ENCODE data around the gene ABCD2. TPM values are rescaled to one million over a fixed set of nuclear protein-coding genes. Genes with fewer than 3 reads are reported as not detected.
A peak's percentile ranks its signal among the peaks of the same experiment; 100 is the strongest.
"Not testable (repeated sequence)": the region's sequence is repeated elsewhere in the genome, so short reads cannot be mapped to it uniquely, and the experiment has no call there.

Gene ABCD2
- total RNA-seq, 2 experiments from 2014 or later = 4.8 to 5.0 TPM

GRCh38 chr12:39611818-39612217, 7.8 kb downstream of the ABCD2 start:
- H3K4me1 Mint-ChIP-seq (ENCODE audit: low read depth) = peaks cover 42% of the 10 kb centered on the region
- DNase-seq = no peak
- H3K9me3 Mint-ChIP-seq = peaks cover 6% of the 10 kb centered on the region
- CTCF ChIA-PET = no interaction called here
- peaks cover 15% of the 10 kb centered on the region for H3K36me3 Mint-ChIP-seq
- no peak overlapping the region for H3K27ac Mint-ChIP-seq
- intact Hi-C loops (cut with micrococcal nuclease) = no loop called here
- H3K4me3 Mint-ChIP-seq = no peak overlapping the region
- POLR2A ChIA-PET = no interaction called here
- H3K27me3 Mint-ChIP-seq = no peaks in the 10 kb centered on the region

DNA sequence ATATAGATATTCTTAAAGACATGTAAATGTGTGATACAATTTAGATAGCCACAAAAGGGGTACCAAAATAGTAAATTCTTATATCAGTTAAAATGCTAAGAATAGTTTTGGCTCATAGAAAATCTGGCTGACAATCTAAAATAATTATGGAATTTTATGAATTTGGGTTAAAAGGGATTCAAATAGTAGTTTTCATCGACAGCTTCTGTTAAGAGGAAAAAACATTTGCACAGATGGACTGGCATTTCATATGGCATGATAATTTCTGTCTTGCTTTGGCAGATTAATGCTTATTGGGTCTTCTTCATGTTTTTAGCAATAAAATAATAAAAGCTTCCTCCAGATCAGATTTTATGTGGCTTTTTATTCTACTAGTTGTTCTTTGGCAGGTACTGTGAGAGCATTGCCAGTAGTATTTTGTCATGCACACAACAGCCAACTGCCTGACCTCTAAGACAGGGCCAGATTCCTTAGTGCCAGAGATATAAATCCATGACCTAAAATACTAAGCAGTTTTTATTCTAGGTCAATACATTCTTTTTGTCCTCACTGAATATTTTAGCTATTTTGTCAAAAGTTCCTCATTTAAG, 9.1 kb downstream of the ABCD2 start:
- intact Hi-C loops (cut with micrococcal nuclease) = no loop called here
- peaks cover 6% of the 10 kb centered on the region for H3K9me3 Mint-ChIP-seq
- peaks cover 49% of the 10 kb centered on the region for H3K4me1 Mint-ChIP-seq (ENCODE audit: low read depth)
- ChIA-PET POLR2A (no interaction called here), CTCF (no interaction called here)
- no peak overlapping the region for H3K4me3 Mint-ChIP-seq
- no peak overlapping the region for H3K27ac Mint-ChIP-seq
- H3K27me3 Mint-ChIP-seq = no peaks in the 10 kb centered on the region
- H3K36me3 Mint-ChIP-seq = peaks cover 20% of the 10 kb centered on the region
- DNase-seq = no peak

- H3K27me3 Mint-ChIP-seq = no peaks in the 10 kb centered on the region
- H3K9me3 Mint-ChIP-seq = no peaks in the 10 kb centered on the region
- POLR2A ChIA-PET = interaction anchor here (2.0 kb wide), 1 partner anchor 12 kb away, joined by 7 read pairs; the partner anchor contains the start of gene ABCD2
- DNase-seq = no peak
- H3K27ac Mint-ChIP-seq = no peak overlapping the region
- no peak overlapping the region for H3K4me3 Mint-ChIP-seq
- CTCF ChIA-PET = interaction anchor here (1.5 kb wide), 1 partner anchor 13 kb away, joined by 7 read pairs; the partner anchor contains the start of gene ABCD2
- intact Hi-C loops (cut with micrococcal nuclease) = no loop called here
- H3K4me1 Mint-ChIP-seq (ENCODE audit: low read depth) = peaks cover 32% of the 10 kb centered on the region
- H3K36me3 Mint-ChIP-seq = peaks cover 12% of the 10 kb centered on the region
These were observed 12.7 kb downstream of the ABCD2 start for GRCh38 chr12:39606712-39607423.

GRCh38 chr12:39605996-39606395, 13.6 kb downstream of the ABCD2 start:
- ChIA-PET POLR2A (interaction anchor here (1.6 to 2.0 kb wide), 2 partner anchors 11 to 13 kb away, joined by 3 to 7 read pairs; partner anchors contain the start of gene ABCD2), CTCF (interaction anchor here (1.8 kb wide), 1 partner anchor 14 kb away, joined by 5 read pairs; the partner anchor contains the start of gene ABCD2)
- Mint-ChIP-seq H3K9me3 (no peaks in the 10 kb centered on the region), H3K27ac (no peak overlapping the region), H3K36me3 (peaks cover 12% of the 10 kb centered on the region), H3K4me1 (ENCODE audit: low read depth) (peaks cover 26% of the 10 kb centered on the region), H3K27me3 (no peaks in the 10 kb centered on the region), H3K4me3 (no peak overlapping the region)
- intact Hi-C loops (cut with micrococcal nuclease) = no loop called here
- DNase-seq = no peak

DNA sequence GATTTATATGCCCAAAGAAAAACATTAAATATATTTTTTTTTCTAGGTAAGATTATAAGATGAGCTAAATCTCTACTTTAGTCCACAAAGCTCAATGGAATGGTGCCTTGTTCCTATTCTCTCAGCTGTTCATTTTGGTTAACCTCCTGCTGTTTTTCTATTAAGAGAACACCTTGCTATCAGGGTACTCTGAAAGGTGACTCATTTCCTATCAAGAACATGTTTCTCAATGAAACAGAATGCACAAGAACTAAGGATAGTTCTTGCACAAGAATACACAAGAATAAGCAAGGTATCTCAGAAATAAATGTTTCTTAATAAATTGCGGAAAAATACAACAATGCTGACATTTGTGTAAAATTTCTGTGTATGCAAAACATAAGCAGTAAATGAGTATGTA, 14.1 kb downstream of the ABCD2 start:
- H3K36me3 Mint-ChIP-seq = peaks cover 12% of the 10 kb centered on the region
- ChIA-PET CTCF (interaction anchor here (1.1 to 1.8 kb wide), 2 partner anchors 14 to 18 kb away, joined by 5 read pairs; partner anchors contain the start of gene ABCD2), POLR2A (interaction anchor here (1.6 to 2.0 kb wide), 2 partner anchors 12 to 14 kb away, joined by 3 to 7 read pairs; partner anchors contain the start of gene ABCD2)
- H3K9me3 Mint-ChIP-seq = no peaks in the 10 kb centered on the region
- no peaks in the 10 kb centered on the region for H3K27me3 Mint-ChIP-seq
- no peak overlapping the region for H3K27ac Mint-ChIP-seq
- intact Hi-C loops (cut with micrococcal nuclease) = no loop called here
- no peak for DNase-seq
- no peak overlapping the region for H3K4me3 Mint-ChIP-seq
- H3K4me1 Mint-ChIP-seq (ENCODE audit: low read depth) = peaks cover 21% of the 10 kb centered on the region

- intact Hi-C loops (cut with micrococcal nuclease) = no loop called here
- POLR2A ChIA-PET = no interaction called here
- Mint-ChIP-seq H3K4me3 (no peak overlapping the region), H3K36me3 (peaks cover 16% of the 10 kb centered on the region), H3K4me1 (ENCODE audit: low read depth) (peaks cover 18% of the 10 kb centered on the region), H3K27ac (no peak overlapping the region), H3K9me3 (no peaks in the 10 kb centered on the region), H3K27me3 (no peaks in the 10 kb centered on the region)
- CTCF ChIA-PET = no interaction called here
- DNase-seq = no peak
These were observed 16.5 kb downstream of the ABCD2 start for GRCh38 chr12:39603065-39603464.

DNA sequence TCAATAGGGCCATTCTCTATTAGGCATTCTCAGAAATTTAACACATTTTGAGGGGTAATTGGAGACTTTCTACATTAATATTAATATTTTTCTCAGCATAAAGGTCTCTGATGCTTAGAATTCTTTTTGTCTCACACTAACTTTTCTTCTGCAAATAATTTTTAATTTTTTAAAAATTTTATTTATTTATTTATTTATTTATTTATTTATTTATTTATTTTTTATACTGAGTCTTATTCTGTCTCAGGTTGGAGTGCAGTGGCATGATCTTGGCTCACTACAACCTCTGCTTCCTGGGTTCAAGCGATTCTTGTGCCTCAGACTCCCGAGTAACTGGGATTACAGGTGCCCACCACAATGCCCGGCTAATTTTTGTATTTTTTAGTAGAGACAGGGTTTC, 17.7 kb downstream of the ABCD2 start:
- H3K27me3 Mint-ChIP-seq; DNase-seq; H3K4me3 Mint-ChIP-seq; H3K27ac Mint-ChIP-seq; intact Hi-C loops (cut with micrococcal nuclease); H3K9me3 Mint-ChIP-seq; CTCF ChIA-PET; POLR2A ChIA-PET: not testable (repeated sequence)
- peaks cover 16% of the 10 kb centered on the region for H3K4me1 Mint-ChIP-seq (ENCODE audit: low read depth)
- peaks cover 12% of the 10 kb centered on the region for H3K36me3 Mint-ChIP-seq

- peaks cover 5% of the 10 kb centered on the region for H3K36me3 Mint-ChIP-seq
- no peak overlapping the region for H3K4me3 Mint-ChIP-seq
- ChIA-PET POLR2A (no interaction called here), CTCF (interaction anchor here (1.2 kb wide), 1 partner anchor 11 kb away, joined by 6 read pairs; no protein-coding TSS in a partner anchor)
- H3K9me3 Mint-ChIP-seq = no peaks in the 10 kb centered on the region
- intact Hi-C loops (cut with micrococcal nuclease) = no loop called here
- peaks cover 17% of the 10 kb centered on the region for H3K4me1 Mint-ChIP-seq (ENCODE audit: low read depth)
- peak overlapping the region; percentile 23 for H3K27ac Mint-ChIP-seq
- no peaks in the 10 kb centered on the region for H3K27me3 Mint-ChIP-seq
- no peak for DNase-seq
These were observed 23.7 kb downstream of the ABCD2 start for GRCh38 chr12:39595928-39596327.

GRCh38 chr12:39592295-39592694, 27.3 kb downstream of the ABCD2 start:
- no peak for DNase-seq
- Mint-ChIP-seq H3K4me3 (no peak overlapping the region), H3K27me3 (no peaks in the 10 kb centered on the region), H3K36me3 (peaks cover 1% of the 10 kb centered on the region), H3K27ac (no peak overlapping the region), H3K4me1 (ENCODE audit: low read depth) (peaks cover 18% of the 10 kb centered on the region), H3K9me3 (no peaks in the 10 kb centered on the region)
- intact Hi-C loops (cut with micrococcal nuclease) = loop anchor here (2.0 kb wide), 1 partner anchor 27 kb away; the partner anchor contains the start of gene ABCD2
- ChIA-PET POLR2A (no interaction called here), CTCF (interaction anchor here (2.6 kb wide), 1 partner anchor 27 kb away, joined by 9 read pairs; the partner anchor contains the start of gene ABCD2)

GRCh38 chr12:39588348-39588747, 31.3 kb downstream of the ABCD2 start:
- H3K27me3 Mint-ChIP-seq = no peaks in the 10 kb centered on the region
- POLR2A ChIA-PET = no interaction called here
- peaks cover 18% of the 10 kb centered on the region for H3K36me3 Mint-ChIP-seq
- no peaks in the 10 kb centered on the region for H3K9me3 Mint-ChIP-seq
- H3K4me3 Mint-ChIP-seq = no peak overlapping the region
- intact Hi-C loops (cut with micrococcal nuclease) = loop anchor here (5.0 kb wide), 1 partner anchor 404 kb away; no protein-coding TSS in a partner anchor
- DNase-seq = no peak
- CTCF ChIA-PET = interaction anchor here (1.6 to 1.9 kb wide), 2 partner anchors 95 to 270 kb away, joined by 3 to 4 read pairs; no protein-coding TSS in a partner anchor
- no peak overlapping the region for H3K27ac Mint-ChIP-seq
- peaks cover 12% of the 10 kb centered on the region for H3K4me1 Mint-ChIP-seq (ENCODE audit: low read depth)

DNA sequence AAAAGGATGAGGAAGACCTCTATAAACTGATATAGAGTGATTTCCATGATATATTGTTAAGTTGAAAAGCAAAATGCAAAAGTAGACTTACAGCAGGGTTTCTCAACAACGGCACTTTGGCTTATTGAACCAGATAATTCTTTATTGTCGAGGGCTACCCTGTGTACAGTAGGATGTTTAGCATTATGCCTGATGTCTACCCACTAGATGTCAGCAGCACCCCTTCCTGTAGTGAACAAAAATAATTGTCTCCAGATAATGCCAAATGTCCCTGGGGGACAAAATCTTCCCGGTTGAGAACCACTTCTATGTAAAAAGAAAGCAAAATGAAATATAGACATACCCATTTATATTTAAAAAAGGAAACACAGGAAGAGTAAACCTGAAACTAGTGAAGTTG, 32.4 kb downstream of the ABCD2 start:
- POLR2A ChIA-PET = no interaction called here
- intact Hi-C loops (cut with micrococcal nuclease) = loop anchor here (1.0 to 5.0 kb wide), 2 partner anchors 105 to 405 kb away; no protein-coding TSS in a partner anchor
- peaks cover 9% of the 10 kb centered on the region for H3K4me1 Mint-ChIP-seq (ENCODE audit: low read depth)

GRCh38 chr12:39586816-39587215, 32.8 kb downstream of the ABCD2 start:
- intact Hi-C loops (cut with micrococcal nuclease) = loop anchor here (1.0 to 5.0 kb wide), 2 partner anchors 105 to 405 kb away; no protein-coding TSS in a partner anchor
- Mint-ChIP-seq H3K4me3 (no peak overlapping the region), H3K27me3 (no peaks in the 10 kb centered on the region), H3K9me3 (no peaks in the 10 kb centered on the region), H3K4me1 (ENCODE audit: low read depth) (peaks cover 6% of the 10 kb centered on the region), H3K36me3 (peaks cover 18% of the 10 kb centered on the region), H3K27ac (no peak overlapping the region)
- CTCF ChIA-PET = interaction anchor here (0.8 to 2.1 kb wide), 8 partner anchors 12 to 405 kb away, joined by 3 to 10 read pairs (median 4); partner anchors contain the start of gene ABCD2
- no peak for DNase-seq
- POLR2A ChIA-PET = no interaction called here

More for the DNA sequence above, 32.4 kb downstream of the ABCD2 start:
- H3K27me3 Mint-ChIP-seq = no peaks in the 10 kb centered on the region
- H3K36me3 Mint-ChIP-seq = peaks cover 18% of the 10 kb centered on the region
- H3K9me3 Mint-ChIP-seq = no peaks in the 10 kb centered on the region
- DNase-seq = no peak
- no peak overlapping the region for H3K4me3 Mint-ChIP-seq
- CTCF ChIA-PET = interaction anchor here (0.8 to 2.1 kb wide), 8 partner anchors 12 to 404 kb away, joined by 3 to 10 read pairs (median 4); partner anchors contain the start of gene ABCD2
- no peak overlapping the region for H3K27ac Mint-ChIP-seq
